HG02623 (cell line): ENCODE results near the gene MBD3L3.
"Not testable (repeated sequence)": the region's sequence is repeated elsewhere in the genome, so short reads cannot be mapped to it uniquely, and the experiment has no call there.

Source experiments
- ATAC-seq: cut with Tn5 transposase; IDR thresholded peaks from one replicate; pipeline ENCODE4 v1.9.1; 2021; ENCODE audit warnings: moderate library complexity; ENCODE audit not compliant: unreplicated experiment

Gene MBD3L3

DNA sequence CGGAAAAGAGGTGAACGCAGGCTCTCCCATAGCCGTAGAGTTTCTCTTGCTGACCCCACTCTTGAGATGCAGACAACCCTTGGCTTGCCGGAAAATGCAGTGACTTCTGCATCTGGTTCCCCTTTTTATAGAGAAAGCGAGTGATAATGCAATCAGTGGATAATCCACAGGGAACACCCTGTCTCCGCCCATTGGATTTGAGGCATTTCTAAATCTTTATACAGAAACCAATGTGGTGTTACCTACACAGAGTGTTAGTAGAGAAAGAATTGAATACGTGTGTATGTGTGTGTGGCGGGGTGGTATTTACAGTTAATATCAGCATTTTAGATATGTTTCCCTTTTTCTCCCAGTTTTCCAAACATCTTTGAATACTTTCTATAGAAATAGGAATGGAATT is at the start of gene MBD3L3:
Gene MBD3L3, minus strand, starts transcription at position 101 of the 400 bp plus-strand sequence. Its CDS starts 71 bp downstream, at position 30.
- ATAC-seq = not testable (repeated sequence)

DNA sequence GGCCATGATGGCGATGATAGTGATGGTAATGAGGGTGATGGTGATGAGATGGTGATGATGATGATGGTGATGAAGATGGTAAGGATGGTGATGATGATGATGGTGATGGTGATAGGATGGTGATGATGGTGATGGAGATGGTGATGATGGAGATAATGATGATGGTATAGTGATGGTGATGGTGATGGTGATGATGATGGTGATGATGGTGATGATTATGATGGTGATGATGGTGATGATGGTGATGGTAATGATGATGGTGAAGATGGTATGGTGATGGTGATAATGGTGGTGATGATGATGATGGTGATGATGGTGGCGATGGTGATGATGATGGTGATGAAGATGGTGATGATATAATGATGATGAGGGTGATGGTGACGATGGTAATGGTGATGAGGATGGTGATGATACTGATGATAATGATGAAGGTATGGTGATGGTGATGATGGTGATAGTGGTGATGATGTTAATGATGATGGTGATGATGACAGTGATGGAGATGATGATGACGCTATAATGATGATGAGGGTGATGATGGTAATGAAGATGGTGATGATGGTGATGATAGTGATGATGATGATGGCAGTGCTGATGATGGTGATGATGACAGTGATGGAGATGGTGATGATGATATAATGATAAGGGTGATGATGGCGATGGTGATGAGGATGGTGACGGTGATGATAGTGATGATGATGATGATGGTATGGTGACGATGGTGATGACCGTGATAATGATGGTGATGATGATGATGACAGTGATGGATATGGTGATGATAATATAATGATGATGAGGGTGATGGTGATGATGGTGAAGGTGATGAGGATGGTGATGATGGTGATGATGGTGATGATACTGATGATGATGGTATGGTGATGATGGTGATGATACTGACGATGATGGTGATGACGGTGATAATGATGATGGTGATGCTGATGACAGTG is 48.5 kb upstream of the MBD3L3 start:
- no peak for ATAC-seq

DNA sequence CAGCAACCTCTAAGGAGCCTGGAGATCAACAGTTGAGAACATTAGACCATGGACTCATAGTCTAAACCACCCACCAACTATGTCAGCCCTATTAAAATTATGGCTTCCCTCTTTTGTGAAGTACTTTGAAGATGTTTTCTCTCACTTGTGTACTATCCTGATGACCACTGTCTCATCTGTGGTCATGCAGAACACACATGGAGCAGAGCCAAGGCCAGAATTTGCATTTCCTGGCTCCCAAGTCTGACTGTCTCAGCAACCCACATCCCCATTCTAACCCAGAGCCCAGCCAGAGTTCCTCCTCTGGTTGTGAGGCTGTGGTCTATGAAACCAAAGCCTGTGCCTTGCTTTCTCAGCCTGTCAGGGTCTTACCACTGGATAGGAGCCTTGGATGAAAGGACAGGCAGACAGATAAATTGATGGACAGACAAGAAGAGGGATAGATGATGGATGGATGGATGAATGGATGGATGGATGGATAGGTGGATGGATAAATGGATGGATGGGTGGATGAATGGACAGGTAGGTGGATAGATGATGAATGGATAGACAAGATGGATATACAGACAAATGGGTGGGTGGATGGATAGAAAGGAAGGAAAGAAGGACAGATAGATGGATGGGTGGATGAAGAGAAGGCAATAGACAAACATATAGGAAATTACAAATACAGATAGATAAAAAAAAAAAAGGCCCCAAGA is 46.4 kb upstream of the MBD3L3 start:
- ATAC-seq = no peak

- ATAC-seq = no peak
These were observed 43.2 kb upstream of the MBD3L3 start for GRCh38 chr19:7101498-7102253.

DNA sequence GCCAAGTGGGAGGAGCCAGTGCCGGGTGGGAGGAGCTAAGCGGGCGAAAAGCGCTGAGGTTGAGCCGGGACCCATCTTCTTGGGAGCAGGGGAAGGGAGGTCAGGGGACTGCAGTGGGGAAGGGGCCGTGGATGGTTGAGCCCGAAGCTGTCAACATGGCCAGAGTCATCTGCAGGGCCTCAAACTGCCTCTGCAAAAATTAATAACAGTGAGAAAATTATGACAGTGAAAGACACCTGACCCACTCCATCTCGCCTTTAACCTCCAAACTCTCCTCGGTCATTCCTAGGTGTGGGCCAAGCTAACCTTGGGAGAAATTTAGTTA is 41.1 kb upstream of the MBD3L3 start:
- ATAC-seq = no peak

DNA sequence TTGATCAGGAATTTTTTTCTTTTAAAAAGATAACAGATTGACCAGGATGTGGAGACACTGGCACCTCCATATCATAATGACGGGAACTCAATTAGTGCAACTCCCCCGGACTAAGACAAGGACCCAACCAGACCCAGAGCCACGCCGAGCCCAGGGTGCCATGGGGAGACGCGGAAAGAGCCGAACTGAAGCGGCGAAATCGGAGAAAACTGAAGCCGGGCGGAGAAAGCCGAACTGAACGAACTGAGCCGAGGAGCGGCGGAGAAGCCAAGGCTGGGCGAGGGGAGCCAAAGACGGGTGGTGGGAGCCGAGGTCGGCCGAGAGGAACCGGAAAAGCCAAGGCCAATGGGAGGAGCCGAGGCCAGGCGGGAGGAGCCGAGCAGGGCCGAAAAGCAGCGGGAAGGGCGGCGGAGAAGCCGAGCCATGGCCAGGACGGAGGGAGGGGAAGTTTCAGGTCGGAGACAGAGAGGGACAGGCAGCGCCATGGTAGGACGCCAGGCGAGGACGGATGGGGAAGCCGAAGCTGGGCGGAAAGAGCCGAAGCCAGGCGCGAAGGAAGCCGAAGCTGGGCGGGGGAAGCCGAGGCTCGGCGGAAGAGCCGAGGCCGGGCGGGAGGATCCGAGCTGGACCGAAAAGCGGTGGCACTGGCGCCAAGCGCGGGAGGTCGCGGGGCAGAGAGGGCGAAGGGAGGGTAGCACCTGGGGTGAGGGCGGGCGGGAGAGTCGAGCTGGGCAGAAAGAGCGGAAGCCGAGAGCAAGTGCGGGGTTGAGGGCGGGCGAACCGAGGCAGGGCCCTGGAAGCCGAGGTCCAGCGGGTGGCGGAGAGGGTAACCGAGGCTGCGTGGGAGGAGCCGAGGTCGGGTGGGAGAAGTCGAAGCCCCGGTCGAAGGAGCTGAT is 40.5 kb upstream of the MBD3L3 start:
- ATAC-seq = peak; percentile 81

DNA sequence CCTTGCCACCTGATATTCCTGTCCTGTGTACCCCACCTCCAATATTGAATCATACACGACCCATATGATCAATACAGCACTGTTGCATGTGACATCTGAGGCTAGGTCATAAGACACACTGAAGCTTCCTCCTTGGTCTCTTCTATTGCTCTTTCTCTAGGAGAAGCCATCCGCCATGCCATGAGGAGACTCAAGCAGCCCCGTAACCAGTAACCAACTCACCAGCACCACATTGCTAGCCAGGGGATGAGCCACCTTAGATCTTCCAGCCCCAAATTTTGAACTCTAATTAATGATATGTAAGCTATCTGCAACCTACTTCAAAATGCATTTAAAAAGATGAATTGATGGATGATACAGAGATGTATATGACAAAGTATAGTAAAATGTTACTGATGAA is 39.6 kb upstream of the MBD3L3 start:
- ATAC-seq = no peak

GRCh38 chr19:7088999-7089398 is 30.5 kb upstream of the MBD3L3 start:
- no peak for ATAC-seq

DNA sequence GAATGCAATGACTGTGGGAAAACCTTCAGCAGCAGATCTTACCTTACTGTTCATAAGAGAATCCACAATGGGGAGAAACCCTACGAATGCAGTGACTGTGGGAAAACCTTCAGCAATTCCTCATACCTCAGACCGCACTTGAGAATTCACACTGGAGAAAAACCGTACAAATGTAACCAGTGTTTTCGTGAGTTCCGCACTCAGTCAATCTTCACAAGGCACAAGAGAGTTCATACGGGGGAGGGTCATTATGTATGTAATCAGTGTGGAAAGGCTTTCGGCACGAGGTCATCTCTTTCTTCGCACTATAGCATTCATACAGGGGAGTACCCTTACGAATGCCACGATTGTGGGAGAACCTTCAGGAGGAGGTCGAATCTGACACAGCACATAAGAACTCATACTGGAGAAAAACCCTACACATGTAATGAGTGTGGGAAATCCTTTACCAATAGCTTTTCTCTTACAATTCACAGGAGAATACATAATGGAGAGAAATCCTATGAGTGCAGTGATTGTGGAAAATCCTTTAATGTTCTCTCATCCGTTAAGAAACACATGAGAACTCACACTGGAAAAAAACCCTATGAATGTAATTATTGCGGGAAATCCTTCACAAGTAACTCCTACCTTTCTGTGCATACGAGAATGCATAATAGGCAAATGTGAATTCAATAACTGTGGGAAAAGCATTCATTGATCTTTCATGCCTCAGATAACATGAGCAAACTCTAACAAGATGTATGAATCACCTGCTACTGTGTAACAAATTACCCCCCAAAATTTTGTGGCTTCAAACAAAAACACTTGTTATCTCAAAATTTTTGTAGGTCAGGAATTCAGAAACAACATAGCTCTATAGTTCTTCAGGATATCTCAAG is 24.8 kb upstream of the MBD3L3 start:
- ATAC-seq = no peak

GRCh38 chr19:7078008-7078407 is 19.5 kb upstream of the MBD3L3 start:
- no peak for ATAC-seq

DNA sequence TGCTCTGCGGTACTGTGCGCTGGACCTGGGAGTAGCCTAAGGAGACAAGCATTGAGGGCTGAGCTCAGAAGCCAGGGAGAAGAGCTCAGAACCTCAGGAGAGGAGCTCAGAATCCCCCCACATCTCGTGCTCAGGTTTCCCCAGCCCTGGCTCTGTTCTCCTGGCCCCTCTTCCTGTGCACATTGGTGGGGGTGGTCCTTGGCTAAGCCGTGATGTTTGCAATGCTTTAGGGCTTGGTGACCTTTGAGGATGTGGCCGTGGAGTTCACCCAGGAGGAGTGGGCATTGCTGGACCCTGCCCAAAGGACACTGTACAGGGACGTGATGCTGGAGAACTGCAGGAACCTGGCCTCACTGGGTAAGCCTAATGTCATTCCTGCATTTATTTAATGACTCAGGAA is 17.7 kb upstream of the MBD3L3 start:
- no peak for ATAC-seq

- no peak for ATAC-seq
These were observed 16.3 kb upstream of the MBD3L3 start for GRCh38 chr19:7074705-7075282.

GRCh38 chr19:7072541-7072940 is 14.1 kb upstream of the MBD3L3 start:
- ATAC-seq = no peak

DNA sequence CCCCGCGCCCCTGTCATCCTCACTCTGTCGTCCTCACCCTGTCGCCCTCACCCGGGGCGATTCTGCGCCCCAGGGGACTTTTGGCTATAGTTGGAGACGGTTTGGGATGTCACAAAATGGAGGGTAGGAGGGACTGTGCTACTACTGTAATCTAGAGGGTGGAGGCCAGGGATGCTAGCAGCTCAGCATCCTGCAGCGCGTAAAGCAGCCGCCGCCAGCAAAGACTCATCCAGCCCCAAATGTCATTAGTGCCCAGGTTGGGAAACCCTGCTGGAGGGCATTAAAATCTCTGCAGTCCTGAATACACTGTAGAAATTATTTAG is 11.4 kb upstream of the MBD3L3 start:
- ATAC-seq = peak; percentile 22

GRCh38 chr19:7069042-7069903 is 10.8 kb upstream of the MBD3L3 start, which contains the start of gene ZNF557:
TSS of gene ZNF557 (plus strand) at chr19:7069703. CDS start at chr19:7075075, 5,372 bp downstream.
- ATAC-seq = peak; percentile 84

DNA sequence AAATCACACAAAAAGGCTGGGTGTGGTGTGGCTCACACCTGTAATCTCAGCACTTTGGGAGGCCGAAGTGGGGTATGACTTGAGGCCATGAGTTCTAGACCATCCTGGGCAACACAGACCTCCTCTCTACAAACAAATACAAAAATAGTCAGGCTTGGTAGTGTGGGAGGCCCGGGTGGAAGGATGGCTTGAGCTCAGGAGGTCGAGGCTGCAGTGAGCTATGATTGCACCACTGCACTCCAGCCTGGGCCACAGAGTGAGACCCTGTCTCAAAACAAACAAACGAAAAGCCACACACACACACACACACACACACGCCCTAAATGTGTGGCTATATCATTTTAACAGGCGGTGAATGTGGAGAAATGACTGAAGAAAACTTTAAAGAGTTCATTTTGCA is 10.1 kb upstream of the MBD3L3 start:
- no peak for ATAC-seq

DNA sequence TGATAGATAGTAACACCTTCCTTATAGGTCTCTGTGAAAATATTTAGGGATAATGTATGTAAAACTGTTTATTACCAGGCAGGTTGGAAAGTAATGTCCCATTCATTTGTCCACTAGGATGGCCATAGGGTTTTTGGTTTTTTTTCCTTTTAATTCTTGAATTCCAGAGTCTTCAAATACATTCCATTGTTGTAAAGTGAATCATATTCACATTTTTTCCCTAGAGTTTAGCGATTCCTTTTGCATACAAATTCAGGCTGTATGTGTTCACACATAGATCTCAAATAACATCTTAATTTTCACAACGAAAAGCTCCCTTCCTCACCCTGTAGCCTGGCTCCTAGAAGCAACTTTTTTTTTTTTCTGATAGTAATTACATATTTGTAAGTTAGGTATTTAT is 9.2 kb upstream of the MBD3L3 start:
- no peak for ATAC-seq

DNA sequence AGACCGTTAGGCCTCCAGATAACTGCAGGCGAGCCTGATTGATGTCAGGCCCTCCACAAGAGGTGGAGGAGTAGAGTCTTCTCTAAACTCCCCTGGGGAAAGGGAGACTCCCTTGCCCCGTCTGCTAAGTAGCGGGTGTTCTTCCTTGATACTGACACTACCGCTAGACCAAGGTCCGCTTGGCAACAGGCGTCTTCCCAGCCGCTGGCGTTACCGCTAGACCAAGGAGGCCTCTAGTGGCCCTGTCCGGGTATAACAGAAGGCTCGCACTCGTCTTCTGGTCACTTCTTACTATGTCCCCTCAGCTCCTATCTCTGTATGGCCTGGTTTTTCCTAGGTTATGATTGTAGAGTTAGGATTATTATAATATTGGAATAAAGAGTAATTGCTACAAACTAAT is 8.6 kb upstream of the MBD3L3 start:
- not testable (repeated sequence) for ATAC-seq
